Measurements from ENCODE around the gene NRG3. TPM values are rescaled to one million over a fixed set of nuclear protein-coding genes. Genes with fewer than 3 reads are reported as not detected.
A peak's percentile ranks its signal among the peaks of the same experiment; 100 is the strongest.

Gene NRG3
- total RNA-seq, 2 donors from 2014 or later = 0.97 TPM; not detected in 1

GRCh38 chr10:81873231-81873931 is 1.6 kb upstream of the NRG3 start:
- peaks cover 13% of the 10 kb centered on the region for H3K27me3 ChIP-seq (replicated peaks; ENCODE audit: insufficient read depth)
- no peak overlapping the region for H3K4me3 ChIP-seq
- 22% methylated on average over 12 of the region's 12 CpGs for WGBS

GRCh38 chr10:81873932-81874816 is 820 bp upstream of the NRG3 start:
- no peaks in the 10 kb centered on the region for H3K9me3 ChIP-seq
- H3K27me3 ChIP-seq (replicated peaks; ENCODE audit: insufficient read depth) = peaks cover 13% of the 10 kb centered on the region
- peak overlapping the region; percentile 15 to 24 for H3K4me3 ChIP-seq
- H3K36me3 ChIP-seq = no peaks in the 10 kb centered on the region
- under 1% methylated on average over 27 of the region's 80 CpGs for WGBS
- H3K4me1 ChIP-seq (replicated peaks) = no peaks in the 10 kb centered on the region
- intact Hi-C loops (cut with DNase I) = no loop called here
- DNase-seq (ENCODE audit: low spot score) = no peak
- TF ChIP-seq POLR2AphosphoS5 (IDR thresholded peaks at IDR 0.05) (no peak), POLR2A (IDR thresholded peaks at IDR 0.05) (no peak), CTCF (IDR thresholded peaks at IDR 0.05) (no peak)
- no peak overlapping the region for H3K27ac ChIP-seq

More at GRCh38 chr10:81873231-81873931, 1.6 kb upstream of the NRG3 start:
- Histone ChIP-seq H3K36me3 (no peaks in the 10 kb centered on the region), H3K27ac (no peak overlapping the region), H3K4me1 (replicated peaks) (no peaks in the 10 kb centered on the region), H3K9me3 (no peaks in the 10 kb centered on the region)
- TF ChIP-seq CTCF (IDR thresholded peaks at IDR 0.05) = no peak
- no peak for TF ChIP-seq POLR2A (IDR thresholded peaks at IDR 0.05)
- TF ChIP-seq POLR2AphosphoS5 (IDR thresholded peaks at IDR 0.05) = no peak
- DNase-seq (ENCODE audit: low spot score) = no peak
- intact Hi-C loops (cut with DNase I) = no loop called here

- intact Hi-C loops (cut with DNase I) = no loop called here
- Histone ChIP-seq H3K4me3 (no peak overlapping the region), H3K27me3 (replicated peaks; ENCODE audit: insufficient read depth) (peaks cover 13% of the 10 kb centered on the region), H3K27ac (no peak overlapping the region), H3K4me1 (replicated peaks) (no peaks in the 10 kb centered on the region), H3K36me3 (no peaks in the 10 kb centered on the region), H3K9me3 (no peaks in the 10 kb centered on the region)
- no peak for DNase-seq (ENCODE audit: low spot score)
- TF ChIP-seq POLR2AphosphoS5 (IDR thresholded peaks at IDR 0.05) = no peak
- TF ChIP-seq POLR2A (IDR thresholded peaks at IDR 0.05) = no peak
- no peak for TF ChIP-seq CTCF (IDR thresholded peaks at IDR 0.05)
- WGBS = 3% methylated on average over 49 of the region's 49 CpGs
Observed at GRCh38 chr10:81875467-81876252, 666 bp downstream of the NRG3 start.

- no peak for TF ChIP-seq POLR2AphosphoS5 (IDR thresholded peaks at IDR 0.05)
- no peak for TF ChIP-seq POLR2A (IDR thresholded peaks at IDR 0.05)
- TF ChIP-seq CTCF (IDR thresholded peaks at IDR 0.05) = no peak
- WGBS = 6% methylated on average over 25 of the region's 25 CpGs
- no peak overlapping the region for H3K27ac ChIP-seq
- no peaks in the 10 kb centered on the region for H3K36me3 ChIP-seq
- no peaks in the 10 kb centered on the region for H3K4me1 ChIP-seq (replicated peaks)
- intact Hi-C loops (cut with DNase I) = no loop called here
- DNase-seq (ENCODE audit: low spot score) = no peak
- H3K4me3 ChIP-seq = no peak overlapping the region
- peaks cover 13% of the 10 kb centered on the region for H3K27me3 ChIP-seq (replicated peaks; ENCODE audit: insufficient read depth)
- H3K9me3 ChIP-seq = no peaks in the 10 kb centered on the region
Observed at GRCh38 chr10:81876253-81877077, 1.5 kb downstream of the NRG3 start.

All from prostate gland (tissue), 2 donors.